GM18520 (cell line): Measurements from ENCODE around the gene RAI14.
"Not testable (repeated sequence)": the region's sequence is repeated elsewhere in the genome, so short reads cannot be mapped to it uniquely, and the experiment has no call there.

Experiments used
- ATAC-seq: cut with Tn5 transposase; IDR thresholded peaks from one replicate; pipeline ENCODE4 v1.9.1; 2021; ENCODE audit not compliant: unreplicated experiment

The RAI14 gene

GRCh38 chr5:34697308-34698108, 41.4 kb downstream of the RAI14 start:
- ATAC-seq, result no peak

- ATAC-seq, result no peak
Measured at GRCh38 chr5:34698109-34698419, 41.9 kb downstream of the RAI14 start.

- no peak for ATAC-seq
Measured at GRCh38 chr5:34698754-34699153, 42.6 kb downstream of the RAI14 start.

- no peak for ATAC-seq
Measured at GRCh38 chr5:34699155-34700077, 43.3 kb downstream of the RAI14 start.

DNA sequence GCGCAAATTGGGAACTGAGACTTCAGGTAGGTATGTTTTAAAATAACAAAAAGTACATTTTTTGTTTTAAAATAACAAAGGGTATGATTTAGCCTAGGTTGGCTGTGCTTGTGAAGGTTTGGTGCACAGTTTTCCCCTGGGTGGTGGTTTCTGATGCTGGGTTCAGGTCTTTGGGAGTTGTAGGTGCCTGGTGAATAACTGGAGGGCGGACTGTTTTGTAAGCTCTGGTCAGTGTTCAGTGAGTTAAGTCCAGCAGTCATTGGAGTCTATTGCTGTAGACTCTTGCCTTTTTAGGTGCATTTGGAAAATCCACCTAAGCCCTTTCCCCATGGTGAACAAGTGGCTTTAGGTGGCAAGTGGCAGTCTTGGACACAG, 43.9 kb downstream of the RAI14 start:
- ATAC-seq, result no peak

- ATAC-seq, result not testable (repeated sequence)
Measured at GRCh38 chr5:34701442-34701841, 45.3 kb downstream of the RAI14 start.

GRCh38 chr5:34703767-34704713, 47.9 kb downstream of the RAI14 start:
- ATAC-seq, result no peak

DNA sequence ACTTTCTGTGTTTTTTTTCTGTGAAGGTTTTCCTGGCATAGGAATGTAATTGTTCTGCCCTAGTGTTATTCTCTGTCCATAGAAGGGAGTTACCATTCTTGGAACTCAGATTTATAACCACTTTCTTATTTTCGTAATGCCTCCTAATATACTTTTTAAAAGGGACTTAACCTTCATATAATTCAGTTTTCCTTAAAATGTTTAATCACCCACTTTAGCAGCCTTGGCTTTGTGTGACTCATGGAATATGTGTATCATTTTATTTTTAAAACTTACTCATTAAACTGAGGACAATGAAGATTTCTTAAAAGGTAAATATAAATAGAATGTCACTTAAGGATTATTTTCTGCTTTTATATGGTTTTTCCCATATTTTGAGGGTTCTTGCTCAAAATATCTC, 50.0 kb downstream of the RAI14 start:
- no peak for ATAC-seq

GRCh38 chr5:34707451-34708107, 51.5 kb downstream of the RAI14 start:
- ATAC-seq, result no peak

DNA sequence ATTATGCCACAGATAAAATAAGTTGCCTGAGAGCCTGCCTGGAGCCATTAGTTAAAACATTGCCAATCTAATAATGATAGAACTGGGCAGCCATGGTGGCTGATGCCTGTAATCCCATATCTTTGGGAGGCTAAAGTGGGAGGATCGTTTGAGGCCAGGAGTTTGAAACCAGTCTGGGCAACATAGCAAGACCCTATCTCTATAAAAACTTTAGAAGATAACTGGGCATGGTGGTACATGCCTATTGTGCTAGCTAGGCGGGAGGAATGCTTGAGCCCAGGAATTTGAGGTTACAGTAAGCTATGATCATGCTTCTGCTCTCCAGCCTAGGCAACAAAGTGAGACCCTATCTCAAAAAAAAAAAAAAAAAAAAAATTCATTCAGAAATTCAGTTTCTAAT, 52.6 kb downstream of the RAI14 start:
- no peak for ATAC-seq

GRCh38 chr5:34709861-34710673, 53.9 kb downstream of the RAI14 start:
- ATAC-seq, result no peak

DNA sequence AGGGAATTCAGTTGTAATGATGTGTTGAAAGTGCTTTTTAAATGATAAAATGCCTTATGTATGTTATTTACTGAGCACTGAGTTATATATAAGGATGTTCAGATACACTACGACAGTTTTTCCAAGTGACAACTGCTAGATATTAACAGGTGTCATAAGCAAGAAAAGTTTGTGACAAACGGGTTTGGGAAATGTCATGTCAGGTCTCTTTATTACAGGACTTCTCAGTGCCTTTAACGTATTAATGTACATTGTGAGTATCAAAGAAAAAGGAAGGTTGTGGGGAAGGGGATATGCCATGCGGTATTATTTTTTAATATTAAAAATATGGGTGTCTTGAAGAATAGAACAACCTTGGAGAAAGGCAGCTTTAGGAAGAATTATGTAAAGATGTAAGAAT, 56.4 kb downstream of the RAI14 start:
- no peak for ATAC-seq

- no peak for ATAC-seq
Measured at GRCh38 chr5:34715711-34716110, 59.6 kb downstream of the RAI14 start.

- no peak for ATAC-seq
Measured at GRCh38 chr5:34716986-34717385, 60.9 kb downstream of the RAI14 start.

GRCh38 chr5:34717426-34718327, 61.5 kb downstream of the RAI14 start:
- no peak for ATAC-seq

DNA sequence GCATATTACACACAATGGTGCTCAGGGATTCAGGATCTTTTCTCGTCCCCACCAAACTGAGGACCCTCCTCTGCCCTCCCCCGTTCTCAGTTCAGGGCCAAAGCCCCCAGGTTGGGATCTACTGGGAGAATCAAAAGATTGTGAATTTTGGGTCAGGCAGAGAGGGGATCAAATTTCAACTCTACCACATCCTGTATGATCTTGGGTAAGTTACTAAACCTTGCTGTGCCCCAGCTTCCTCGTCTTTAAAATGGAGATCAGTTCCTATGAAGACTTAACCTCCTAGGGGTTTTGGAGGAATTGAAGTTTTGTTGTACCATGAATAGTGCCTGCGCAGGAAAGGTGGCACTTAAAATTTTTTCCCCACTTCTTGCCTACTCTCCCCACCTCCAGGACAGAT, 62.4 kb downstream of the RAI14 start:
- no peak for ATAC-seq

DNA sequence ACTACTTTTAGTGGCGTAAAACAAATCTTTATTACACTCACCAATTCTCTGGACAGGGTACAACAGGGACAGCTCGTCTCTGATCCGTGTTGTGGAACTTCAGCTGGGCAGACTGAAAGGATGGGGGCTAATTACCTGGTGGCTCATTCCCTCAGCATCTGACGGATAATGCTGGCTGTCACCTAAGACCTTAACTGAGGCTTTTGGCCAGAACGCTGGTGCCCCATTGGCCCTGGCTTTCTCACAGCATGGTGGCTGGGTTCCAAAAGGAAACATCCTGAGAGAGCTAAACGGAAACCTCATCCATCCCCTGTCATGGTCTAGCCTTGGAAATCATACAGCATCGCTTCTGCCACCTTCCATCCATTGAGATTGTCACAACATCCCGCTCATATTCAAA, 62.9 kb downstream of the RAI14 start:
- ATAC-seq, result no peak

GRCh38 chr5:34721327-34721726, 65.2 kb downstream of the RAI14 start:
- ATAC-seq, result no peak

DNA sequence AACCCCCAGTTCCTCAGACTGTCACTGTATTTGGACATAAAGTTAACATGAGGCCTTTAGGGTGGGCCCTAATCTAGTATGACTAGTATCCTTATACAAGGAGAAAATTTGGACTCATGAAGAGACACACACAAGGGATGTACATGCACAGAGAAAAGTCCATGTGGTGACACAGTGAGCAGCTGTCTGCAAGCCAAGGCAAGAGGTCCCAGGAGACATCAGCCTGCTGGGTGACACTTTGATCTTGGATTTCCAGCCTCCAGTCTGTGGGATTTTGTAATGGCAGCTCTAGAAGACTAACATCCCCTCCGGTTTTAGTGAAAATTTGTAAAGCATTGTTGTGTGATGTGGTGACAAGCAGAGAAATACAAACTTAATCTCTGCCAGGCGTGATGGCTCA, 66.1 kb downstream of the RAI14 start:
- no peak for ATAC-seq
